ENCODE data around the gene LASP1NB.

Gene LASP1NB

GRCh38 chr17:38892620-38893019 is 32.8 kb upstream of the LASP1NB start (continued):
- TF ChIP-seq CBX5 (IDR thresholded peaks at IDR 0.05; ENCODE audit: low read depth, low read length), result no peak
- no peak for TF ChIP-seq TCF12 (IDR thresholded peaks at IDR 0.05; ENCODE audit: low read depth, low read length)
- no peak for TF ChIP-seq GABPA (IDR thresholded peaks at IDR 0.05; ENCODE audit: borderline replicate concordance, insufficient read depth, low read length)
